Retinal pigment epithelial cell (primary cell): ENCODE data around the gene AKT1S1.
A peak's percentile ranks its signal among the peaks of the same experiment; 100 is the strongest.

ENCODE experiments used
- DNase-seq: peaks from one replicate; pipeline ENCODE4 v3.0.0-alpha.2; 2010; ENCODE audit warnings: low read depth
- H3K4me3 ChIP-seq: 2 replicates; pipeline ENCODE4 v1.5.1; 2011; ENCODE audit warnings: mild to moderate bottlenecking, low read length, control low read depth, moderate library complexity
- TF ChIP-seq, protein P1 (sequence below): conservative IDR thresholded peaks from 2 replicates; pipeline ENCODE4 v1.5.1; 2011; ENCODE audit warnings: low read depth, low read length, control low read depth, inconsistent platforms

Gene AKT1S1

DNA sequence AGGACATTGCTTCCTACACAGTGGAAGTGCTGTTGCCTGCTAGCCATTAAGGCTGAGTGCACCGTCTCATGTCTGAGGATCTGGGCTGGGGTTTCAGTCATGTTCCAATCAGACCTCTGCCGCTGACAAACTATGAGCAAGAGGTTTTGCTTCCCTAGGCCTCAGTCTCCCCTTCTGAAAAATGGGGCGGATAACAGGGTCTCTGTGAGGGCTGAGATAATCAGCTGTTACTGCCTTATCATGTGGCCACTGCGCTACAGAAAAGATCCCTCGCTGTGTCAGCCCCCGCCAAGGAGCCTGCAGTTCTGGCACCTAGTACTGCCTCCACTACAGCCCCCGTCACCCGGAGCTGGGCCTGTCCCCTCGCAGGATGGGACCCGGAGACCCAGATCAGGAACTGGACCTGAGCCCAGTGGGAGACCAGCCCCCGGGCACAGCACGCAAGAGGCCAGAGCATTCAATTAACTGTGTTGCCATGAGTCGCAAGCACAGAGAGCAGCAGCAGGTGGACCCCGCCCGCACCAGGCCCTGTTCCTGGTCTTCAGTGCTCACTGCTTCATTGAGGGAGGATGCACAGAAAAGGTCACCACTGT is 6.8 kb downstream of the AKT1S1 start:
- TF ChIP-seq, protein P1, sequence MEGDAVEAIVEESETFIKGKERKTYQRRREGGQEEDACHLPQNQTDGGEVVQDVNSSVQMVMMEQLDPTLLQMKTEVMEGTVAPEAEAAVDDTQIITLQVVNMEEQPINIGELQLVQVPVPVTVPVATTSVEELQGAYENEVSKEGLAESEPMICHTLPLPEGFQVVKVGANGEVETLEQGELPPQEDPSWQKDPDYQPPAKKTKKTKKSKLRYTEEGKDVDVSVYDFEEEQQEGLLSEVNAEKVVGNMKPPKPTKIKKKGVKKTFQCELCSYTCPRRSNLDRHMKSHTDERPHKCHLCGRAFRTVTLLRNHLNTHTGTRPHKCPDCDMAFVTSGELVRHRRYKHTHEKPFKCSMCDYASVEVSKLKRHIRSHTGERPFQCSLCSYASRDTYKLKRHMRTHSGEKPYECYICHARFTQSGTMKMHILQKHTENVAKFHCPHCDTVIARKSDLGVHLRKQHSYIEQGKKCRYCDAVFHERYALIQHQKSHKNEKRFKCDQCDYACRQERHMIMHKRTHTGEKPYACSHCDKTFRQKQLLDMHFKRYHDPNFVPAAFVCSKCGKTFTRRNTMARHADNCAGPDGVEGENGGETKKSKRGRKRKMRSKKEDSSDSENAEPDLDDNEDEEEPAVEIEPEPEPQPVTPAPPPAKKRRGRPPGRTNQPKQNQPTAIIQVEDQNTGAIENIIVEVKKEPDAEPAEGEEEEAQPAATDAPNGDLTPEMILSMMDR = no peak
- peak overlapping the region; percentile 43 for H3K4me3 ChIP-seq
- DNase-seq = no peak

GRCh38 chr19:49869484-49870308 is 7.5 kb downstream of the AKT1S1 start:
- TF ChIP-seq, protein P1 = no peak
- peak; percentile 100 for DNase-seq
- H3K4me3 ChIP-seq = peak overlapping the region; percentile 43

DNA sequence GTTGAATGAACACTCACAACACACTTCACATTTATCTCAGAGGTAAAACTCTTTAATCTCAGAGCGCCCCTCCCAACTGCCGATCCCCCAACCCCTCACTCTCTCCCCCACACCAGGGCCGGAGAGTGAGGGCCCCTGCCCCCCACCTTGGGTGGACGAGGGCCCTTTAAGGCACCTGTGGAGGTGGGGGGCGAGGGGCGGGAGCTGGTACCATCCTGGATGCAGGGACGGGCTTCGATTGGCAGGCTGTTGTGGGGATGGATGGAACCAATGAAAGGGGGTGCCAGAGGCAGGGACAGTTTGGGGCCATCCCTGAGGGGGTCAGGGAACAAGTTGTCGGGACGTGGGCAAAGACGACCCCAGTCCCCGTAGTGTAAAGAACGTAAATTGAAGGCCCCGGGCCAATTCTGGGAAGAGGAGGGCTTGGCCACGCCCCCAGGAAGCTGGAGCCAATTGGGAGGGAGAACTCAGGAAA is 8.1 kb downstream of the AKT1S1 start:
- H3K4me3 ChIP-seq = peak overlapping the region; percentile 50
- TF ChIP-seq, protein P1 = no peak
- no peak for DNase-seq

DNA sequence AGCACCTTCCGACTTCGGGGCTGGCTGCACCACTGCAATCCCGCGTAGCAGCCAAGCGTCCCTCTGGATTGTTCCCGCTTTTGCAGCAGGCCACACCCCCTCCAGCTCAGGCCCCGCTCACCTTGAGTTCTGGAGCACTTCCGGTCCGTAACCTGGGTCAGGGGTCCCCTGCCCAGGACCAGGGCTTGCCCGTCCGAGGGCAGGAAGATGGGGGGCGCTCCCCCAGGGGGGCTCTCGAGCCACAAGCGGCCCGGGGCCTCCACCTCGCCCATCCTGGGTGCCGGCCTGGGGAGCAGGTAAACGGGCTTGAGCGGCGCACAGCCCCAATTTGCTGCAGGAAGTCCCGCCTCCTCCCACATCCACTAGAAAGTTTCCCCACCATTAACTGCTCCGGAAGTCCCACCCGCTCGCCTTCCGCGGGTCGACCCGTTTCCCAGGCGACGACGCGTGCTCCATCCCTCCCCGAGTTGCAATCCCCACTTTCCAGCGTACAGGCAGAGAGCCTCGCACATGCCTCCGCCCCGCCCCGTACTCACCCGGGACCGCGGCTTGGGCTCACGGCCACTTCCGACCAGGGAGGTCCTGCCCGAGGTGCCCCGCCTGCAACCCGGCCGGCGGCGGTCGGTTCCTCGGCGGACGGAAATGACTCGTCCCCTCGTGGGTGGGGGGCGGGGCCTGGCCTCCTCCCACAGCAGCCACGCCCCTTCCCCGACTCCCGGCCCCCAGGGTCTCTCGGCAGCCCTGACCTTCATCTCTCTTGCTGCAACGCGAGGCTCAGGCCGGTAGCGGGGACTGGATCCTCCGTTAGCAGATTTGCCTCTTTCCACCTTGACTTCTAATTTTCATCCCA is 10.0 kb downstream of the AKT1S1 start, which contains the start of gene PNKP:
Gene PNKP, minus strand, starts transcription at position 644 of the 850 bp plus-strand sequence. Its CDS starts 372 bp downstream, at position 272.
- TF ChIP-seq, protein P1 = no peak
- peak; percentile 56 for DNase-seq

DNA sequence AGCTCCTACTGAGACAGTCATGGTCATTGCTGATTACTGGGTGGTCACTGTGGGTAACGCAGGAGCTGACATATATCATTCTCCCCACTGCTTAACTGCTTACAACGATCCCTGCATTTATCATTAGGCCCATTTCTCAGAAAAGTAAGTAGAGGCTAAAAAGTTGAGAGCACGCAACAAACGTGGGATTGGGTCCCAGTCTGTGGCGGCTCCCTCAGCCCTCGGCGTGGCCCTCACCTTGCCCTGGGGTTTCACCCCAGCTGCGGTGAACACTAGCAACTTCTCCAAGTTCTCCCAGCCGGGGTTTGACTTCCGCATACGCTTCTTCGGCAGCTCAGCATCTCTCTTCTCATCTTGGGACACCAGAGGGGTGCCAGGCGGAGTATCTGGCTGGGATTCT is 12.3 kb downstream of the AKT1S1 start:
- no peak for DNase-seq
- TF ChIP-seq, protein P1 = no peak
- H3K4me3 ChIP-seq = no peak overlapping the region

More for the DNA sequence above, 10.0 kb downstream of the AKT1S1 start, which contains the start of gene PNKP:
- peak within 1 kb of the TSS; percentile 80 for H3K4me3 ChIP-seq

DNA sequence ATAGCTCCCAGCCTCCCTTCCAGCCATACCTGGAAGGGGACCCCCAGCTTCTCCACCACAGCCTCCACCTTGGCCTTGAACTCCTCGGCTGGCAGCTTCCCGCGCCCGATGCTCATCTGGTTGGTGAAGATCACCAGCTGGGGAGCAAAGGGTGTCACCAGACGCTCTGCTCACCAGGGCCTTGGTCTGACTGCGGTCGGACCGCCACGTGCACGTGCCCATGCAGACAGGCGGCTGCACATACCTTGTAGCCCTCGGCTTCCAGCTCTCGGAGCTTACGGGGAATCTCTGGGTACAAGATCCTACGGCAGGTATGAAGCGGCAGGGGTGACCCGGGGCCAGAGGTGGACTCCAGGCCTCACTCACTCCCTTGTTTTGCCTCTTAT is 13.2 kb downstream of the AKT1S1 start:
- TF ChIP-seq, protein P1 = no peak
- DNase-seq = no peak
- no peak overlapping the region for H3K4me3 ChIP-seq
